Activated T-cell treated with anti-CD3 and anti-CD28 coated beads, Interleukin-2, amount 50 U/mL, for 24 hours (primary cell): ENCODE results near the gene ZFP57.
"Not testable (repeated sequence)": the region's sequence is repeated elsewhere in the genome, so short reads cannot be mapped to it uniquely, and the experiment has no call there.

ENCODE experiments used
- DNase-seq: peaks from one replicate; pipeline ENCODE4 v3.0.0-alpha.2; 2020
- H3K27ac Mint-ChIP-seq: 2 replicates; pipeline ENCODE4 v1.8.0; 2020; ENCODE audit warnings: mild to moderate bottlenecking, mixed read lengths
- H3K27me3 Mint-ChIP-seq: 2 replicates; pipeline ENCODE4 v1.8.0; 2020; ENCODE audit warnings: mixed read lengths
- H3K36me3 Mint-ChIP-seq: 2 replicates; pipeline ENCODE4 v1.8.0; 2020; ENCODE audit warnings: low read depth, mixed read lengths
- H3K4me1 Mint-ChIP-seq: 2 replicates; pipeline ENCODE4 v1.8.0; 2020; ENCODE audit warnings: low read depth, mixed read lengths
- H3K4me3 Mint-ChIP-seq: 2 replicates; pipeline ENCODE4 v1.8.0; 2020; ENCODE audit warnings: mild to moderate bottlenecking, moderate library complexity, mixed read lengths
- H3K9me3 Mint-ChIP-seq: 2 replicates; pipeline ENCODE4 v1.8.0; 2020; ENCODE audit warnings: mixed read lengths

The ZFP57 gene

DNA sequence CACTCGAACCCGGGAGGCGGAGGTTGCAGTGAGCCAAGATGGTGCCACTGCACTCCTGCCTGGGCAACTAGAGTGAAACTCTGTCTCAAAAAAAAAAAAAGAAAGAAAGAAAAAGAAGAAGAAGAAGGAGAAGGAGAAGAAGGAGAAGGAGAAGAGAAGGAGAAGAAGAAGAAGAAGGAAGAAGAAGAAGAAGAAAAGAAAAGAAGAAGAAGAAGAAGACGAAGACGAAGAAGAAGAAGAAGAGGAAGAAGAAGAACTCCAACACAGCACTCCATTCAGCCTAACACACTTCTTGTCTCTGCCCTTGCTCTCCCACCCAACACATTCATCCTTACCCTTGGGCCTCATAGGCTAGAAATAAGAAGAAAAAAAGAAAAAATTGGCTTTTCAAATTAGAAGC lies 6.9 kb downstream of the ZFP57 start:
- no peak for DNase-seq
- Mint-ChIP-seq H3K4me3 (no peak overlapping the region), H3K36me3 (no peaks in the 10 kb centered on the region), H3K9me3 (no peaks in the 10 kb centered on the region), H3K4me1 (peaks cover 4% of the 10 kb centered on the region), H3K27ac (no peak overlapping the region), H3K27me3 (peaks cover 23% of the 10 kb centered on the region)

DNA sequence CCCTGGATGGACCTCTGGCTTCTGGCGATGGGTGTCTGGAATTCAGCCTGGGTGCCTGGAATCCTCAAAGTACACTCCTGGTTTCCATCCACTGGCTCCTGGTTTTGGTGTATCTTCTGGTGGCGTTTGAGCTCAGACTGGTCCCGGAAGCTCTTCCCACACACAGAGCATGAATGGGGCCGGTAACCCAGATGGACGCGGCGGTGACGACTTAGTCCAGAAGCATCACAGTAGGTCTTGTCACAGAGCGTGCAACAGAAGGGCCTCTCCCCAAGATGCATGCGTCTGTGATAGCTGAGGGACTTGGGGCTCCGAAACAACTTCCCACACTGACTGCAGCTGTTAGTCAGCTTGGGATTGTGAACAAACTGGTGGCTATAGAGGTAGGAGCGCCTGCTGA lies 7.8 kb downstream of the ZFP57 start:
- no peak for DNase-seq
- no peak overlapping the region for H3K4me3 Mint-ChIP-seq
- H3K9me3 Mint-ChIP-seq, result no peaks in the 10 kb centered on the region
- no peaks in the 10 kb centered on the region for H3K36me3 Mint-ChIP-seq
- H3K27ac Mint-ChIP-seq, result no peak overlapping the region
- H3K27me3 Mint-ChIP-seq, result peaks cover 22% of the 10 kb centered on the region
- H3K4me1 Mint-ChIP-seq, result peaks cover 4% of the 10 kb centered on the region

GRCh38 chr6:29672116-29672515 lies 8.8 kb downstream of the ZFP57 start:
- H3K36me3 Mint-ChIP-seq, H3K27ac Mint-ChIP-seq, DNase-seq, H3K4me3 Mint-ChIP-seq, H3K4me1 Mint-ChIP-seq, H3K9me3 Mint-ChIP-seq: not testable (repeated sequence)
- H3K27me3 Mint-ChIP-seq, result peaks cover 31% of the 10 kb centered on the region

DNA sequence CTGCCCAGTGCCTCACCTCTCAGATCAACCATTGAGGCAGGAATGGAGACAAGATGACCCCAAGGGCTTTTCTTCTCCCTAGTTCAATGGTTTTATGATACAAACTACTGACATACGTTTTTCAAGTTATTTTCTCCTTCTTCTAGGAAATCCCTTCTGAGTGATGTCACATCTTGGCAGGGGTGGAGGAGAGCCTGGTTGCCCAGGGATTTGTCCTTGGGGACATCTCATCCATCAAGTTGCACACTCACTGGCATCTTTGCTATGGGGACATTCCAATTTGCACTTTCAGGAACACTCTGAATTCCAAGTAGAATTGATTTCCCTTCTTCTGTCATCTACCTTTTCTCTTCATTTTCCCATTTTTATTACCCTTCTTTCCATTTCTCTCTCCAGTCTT lies 9.9 kb downstream of the ZFP57 start:
- no peaks in the 10 kb centered on the region for H3K36me3 Mint-ChIP-seq
- H3K9me3 Mint-ChIP-seq, result no peaks in the 10 kb centered on the region
- no peak for DNase-seq
- no peak overlapping the region for H3K4me3 Mint-ChIP-seq
- H3K27ac Mint-ChIP-seq, result no peak overlapping the region
- no peaks in the 10 kb centered on the region for H3K4me1 Mint-ChIP-seq
- H3K27me3 Mint-ChIP-seq, result peaks cover 34% of the 10 kb centered on the region

DNA sequence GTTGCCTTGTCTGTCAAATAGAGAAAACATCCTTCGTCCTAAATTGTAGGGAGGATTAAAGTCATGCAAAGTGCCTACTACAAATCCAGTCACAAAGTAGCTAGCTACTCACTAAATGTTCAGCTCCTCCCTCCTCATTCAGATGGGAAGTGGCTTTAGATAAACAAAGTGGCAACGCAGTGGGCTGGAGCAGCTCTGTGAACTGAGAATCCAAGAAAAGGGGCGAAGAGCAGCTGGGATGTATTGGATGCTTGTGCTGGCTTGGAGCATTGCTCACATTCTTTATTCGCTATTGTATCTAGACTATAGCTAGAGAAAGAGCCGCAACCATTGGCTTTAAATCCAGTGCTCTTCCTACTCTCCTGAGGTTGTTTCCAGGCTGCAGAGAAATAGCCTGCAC lies 13.8 kb downstream of the ZFP57 start:
- no peak for DNase-seq
- Mint-ChIP-seq H3K36me3 (no peaks in the 10 kb centered on the region), H3K27me3 (peaks cover 48% of the 10 kb centered on the region), H3K4me1 (no peaks in the 10 kb centered on the region), H3K27ac (no peak overlapping the region), H3K9me3 (no peaks in the 10 kb centered on the region), H3K4me3 (no peak overlapping the region)

- Mint-ChIP-seq H3K27ac (no peak overlapping the region), H3K27me3 (peaks cover 51% of the 10 kb centered on the region), H3K9me3 (no peaks in the 10 kb centered on the region), H3K36me3 (no peaks in the 10 kb centered on the region), H3K4me1 (no peaks in the 10 kb centered on the region), H3K4me3 (no peak overlapping the region)
- DNase-seq, result no peak
These were observed 14.2 kb downstream of the ZFP57 start for GRCh38 chr6:29666826-29667130.

- no peak for DNase-seq
- Mint-ChIP-seq H3K36me3 (no peaks in the 10 kb centered on the region), H3K27me3 (peaks cover 50% of the 10 kb centered on the region), H3K9me3 (no peaks in the 10 kb centered on the region), H3K4me3 (no peak overlapping the region), H3K4me1 (no peaks in the 10 kb centered on the region), H3K27ac (no peak overlapping the region)
These were observed 14.8 kb downstream of the ZFP57 start for GRCh38 chr6:29665942-29666825.

GRCh38 chr6:29663300-29664042 lies 17.5 kb downstream of the ZFP57 start:
- Mint-ChIP-seq H3K4me1 (no peaks in the 10 kb centered on the region), H3K27me3 (peaks cover 54% of the 10 kb centered on the region), H3K4me3 (no peak overlapping the region), H3K36me3 (no peaks in the 10 kb centered on the region), H3K9me3 (no peaks in the 10 kb centered on the region), H3K27ac (no peak overlapping the region)
- no peak for DNase-seq

GRCh38 chr6:29661502-29662141 lies 19.3 kb downstream of the ZFP57 start:
- not testable (repeated sequence) for H3K27ac Mint-ChIP-seq, H3K4me1 Mint-ChIP-seq
- H3K27me3 Mint-ChIP-seq, result peaks cover 48% of the 10 kb centered on the region

DNA sequence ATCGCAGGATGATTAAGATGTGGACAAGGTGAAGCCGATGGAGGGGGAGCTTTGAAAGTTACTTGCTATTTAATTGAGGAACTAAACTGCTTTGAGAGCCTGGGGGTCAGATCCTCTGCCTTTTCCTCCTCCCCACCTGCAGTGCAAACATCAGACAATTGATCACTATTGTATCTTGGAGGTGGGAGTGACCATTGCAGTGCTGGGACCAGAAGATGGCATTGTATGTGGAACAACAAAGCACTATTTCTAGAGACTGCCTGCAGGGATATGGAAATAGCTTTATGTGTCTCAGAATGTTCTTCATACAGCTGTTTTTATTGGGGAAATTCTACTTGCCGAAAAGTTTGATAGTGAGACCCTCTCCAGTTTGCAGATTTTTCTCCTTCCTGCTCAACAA lies 19.9 kb downstream of the ZFP57 start:
- no peak for DNase-seq
- peaks cover 48% of the 10 kb centered on the region for H3K27me3 Mint-ChIP-seq
- no peaks in the 10 kb centered on the region for H3K9me3 Mint-ChIP-seq
- H3K4me1 Mint-ChIP-seq, result no peaks in the 10 kb centered on the region
- H3K36me3 Mint-ChIP-seq, result no peaks in the 10 kb centered on the region
- no peak overlapping the region for H3K4me3 Mint-ChIP-seq
- H3K27ac Mint-ChIP-seq, result no peak overlapping the region

More at GRCh38 chr6:29661502-29662141, 19.3 kb downstream of the ZFP57 start:
- H3K9me3 Mint-ChIP-seq, DNase-seq, H3K4me3 Mint-ChIP-seq, H3K36me3 Mint-ChIP-seq: not testable (repeated sequence)

GRCh38 chr6:29656798-29657197 lies 24.2 kb downstream of the ZFP57 start, which contains the start of gene MOG:
Gene MOG, plus strand, starts transcription at chr6:29657092. Its CDS starts 118 bp downstream, at chr6:29657210.
- no peak for DNase-seq
- no peaks in the 10 kb centered on the region for H3K36me3 Mint-ChIP-seq
- no peak within 1 kb of the TSS for H3K27ac Mint-ChIP-seq
- no peaks in the 10 kb centered on the region for H3K4me1 Mint-ChIP-seq
- H3K27me3 Mint-ChIP-seq, result peaks cover 35% of the 10 kb centered on the region
- no peak within 1 kb of the TSS for H3K4me3 Mint-ChIP-seq
- H3K9me3 Mint-ChIP-seq, result no peaks in the 10 kb centered on the region

DNA sequence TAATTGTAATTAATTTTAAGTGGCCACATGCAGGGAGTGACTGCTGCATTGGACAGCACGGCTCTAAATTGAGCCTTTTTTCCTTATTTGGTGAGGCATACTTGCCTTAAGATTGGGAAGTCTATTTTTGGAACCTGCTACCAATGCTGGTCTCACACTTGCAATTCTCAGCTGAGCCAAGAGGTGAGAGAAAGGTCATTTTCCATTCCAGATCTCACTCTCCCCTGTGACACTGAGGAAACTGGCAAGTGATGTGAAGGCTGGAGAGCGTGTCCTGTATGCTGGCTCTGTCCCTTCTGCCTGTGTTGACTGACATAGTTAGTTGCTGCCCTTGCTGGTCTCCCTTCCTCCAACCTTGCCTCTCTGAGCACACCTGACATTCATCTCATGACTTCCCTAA lies 24.8 kb downstream of the ZFP57 start:
- Mint-ChIP-seq H3K9me3 (no peaks in the 10 kb centered on the region), H3K36me3 (no peaks in the 10 kb centered on the region), H3K27me3 (peaks cover 30% of the 10 kb centered on the region), H3K4me1 (peaks cover 2% of the 10 kb centered on the region), H3K4me3 (no peak overlapping the region), H3K27ac (no peak overlapping the region)
- no peak for DNase-seq

GRCh38 chr6:29655658-29656057 lies 25.3 kb downstream of the ZFP57 start:
- Mint-ChIP-seq H3K36me3 (no peaks in the 10 kb centered on the region), H3K27me3 (peaks cover 25% of the 10 kb centered on the region), H3K4me3 (no peak overlapping the region), H3K9me3 (no peaks in the 10 kb centered on the region), H3K4me1 (peaks cover 2% of the 10 kb centered on the region), H3K27ac (no peak overlapping the region)
- DNase-seq, result no peak

DNA sequence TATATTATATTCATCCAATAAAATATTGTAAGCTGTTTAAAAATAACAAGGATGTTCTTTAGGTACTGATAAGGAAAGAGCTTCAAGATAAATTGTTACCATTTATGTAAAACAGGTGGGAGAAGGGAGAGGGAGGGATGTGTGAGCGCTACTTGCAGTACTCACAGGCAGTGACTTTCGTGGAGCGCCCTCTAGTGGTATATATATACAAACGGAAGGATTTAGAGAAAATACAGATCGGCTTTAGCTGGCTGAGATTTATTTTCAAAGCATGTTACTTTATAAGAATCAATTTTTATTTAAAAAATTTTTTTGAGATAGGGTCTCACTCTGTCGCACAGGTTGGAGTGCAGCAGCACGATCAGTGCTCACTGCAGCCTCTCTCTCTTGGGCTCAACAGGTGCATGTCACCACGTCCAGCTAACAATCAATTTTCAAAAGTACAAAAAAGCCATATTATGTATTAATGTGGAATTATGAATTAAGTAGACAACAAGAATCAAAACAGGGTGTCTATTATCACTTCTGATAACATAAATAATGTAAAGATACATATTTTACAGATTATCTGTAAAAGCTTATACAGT lies 27.4 kb downstream of the ZFP57 start:
- H3K27me3 Mint-ChIP-seq, result peaks cover 14% of the 10 kb centered on the region
- H3K9me3 Mint-ChIP-seq, result no peaks in the 10 kb centered on the region
- H3K36me3 Mint-ChIP-seq, result peaks cover 2% of the 10 kb centered on the region
- no peak overlapping the region for H3K4me3 Mint-ChIP-seq
- H3K27ac Mint-ChIP-seq, result no peak overlapping the region
- DNase-seq, result no peak
- H3K4me1 Mint-ChIP-seq, result peaks cover 11% of the 10 kb centered on the region
